ENCODE data around the gene HCN2. TPM values are rescaled to one million over a fixed set of nuclear protein-coding genes. Genes with fewer than 3 reads are reported as not detected.

The HCN2 gene
- total RNA-seq, 1 donor from 2014 or later: 5.5 TPM

DNA sequence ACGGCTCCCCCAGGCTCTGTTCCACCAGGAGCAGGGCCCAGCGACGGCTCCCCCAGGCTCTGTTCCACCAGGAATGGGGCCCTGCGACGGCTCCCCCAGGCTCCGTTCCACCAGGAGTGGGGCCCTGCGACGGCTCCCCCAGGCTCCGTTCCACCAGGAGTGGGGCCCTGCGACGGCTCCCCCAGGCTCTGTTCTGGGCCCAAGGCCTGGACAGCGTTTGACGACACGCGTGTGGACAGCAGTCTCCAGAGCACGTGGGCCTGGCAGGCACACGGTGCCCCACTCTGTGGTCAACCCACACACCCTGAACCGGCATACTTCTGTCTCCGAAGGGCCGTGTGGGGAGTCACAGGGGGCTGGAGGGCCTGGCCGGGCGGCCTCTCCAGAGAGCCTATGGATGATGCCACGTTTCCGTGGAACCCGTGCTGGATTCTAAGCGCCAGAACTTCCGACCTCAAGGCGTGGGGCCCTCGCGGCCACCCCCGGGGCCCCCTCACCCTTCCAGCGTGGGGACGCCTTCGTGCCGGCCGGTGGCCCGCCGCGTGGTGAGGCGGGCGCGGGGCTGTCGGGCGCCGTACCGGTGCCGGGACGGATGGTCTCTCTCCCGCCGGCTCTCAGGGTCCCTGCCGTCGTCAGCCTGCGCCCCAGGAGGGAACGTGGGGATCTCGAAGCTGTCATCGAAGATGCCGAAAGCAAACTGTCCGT lies 61.6 kb downstream of the HCN2 start:
- DNase-seq (ENCODE audit: low read depth) (no peak), FAIRE-seq (no peak)
- peaks cover 50% of the 10 kb centered on the region for H3K79me2 ChIP-seq (ENCODE audit: insufficient read depth, low read length)
- H3K27me3 Mint-ChIP-seq (ENCODE audit: low read depth, unreplicated experiment): no peaks in the 10 kb centered on the region
- no peak overlapping the region for H3K27ac ChIP-seq (ENCODE audit: low read depth, low read length)
- H3K4me3 Mint-ChIP-seq (ENCODE audit: unreplicated experiment): no peak overlapping the region
- peaks cover under 1% of the 10 kb centered on the region for H3K36me3 Mint-ChIP-seq (ENCODE audit: low read depth, unreplicated experiment)
- H4K20me1 ChIP-seq (ENCODE audit: insufficient read depth, low read length): peaks cover 40% of the 10 kb centered on the region
- H3K4me3 ChIP-seq (ENCODE audit: insufficient read depth, low read depth, low read length): no peak overlapping the region
- H3K36me3 ChIP-seq (ENCODE audit: insufficient read depth, low read length): peaks cover 4% of the 10 kb centered on the region
- no peak overlapping the region for H3K4me2 ChIP-seq (ENCODE audit: low read length)
- H2AFZ ChIP-seq (ENCODE audit: low read depth, low read length): no peak overlapping the region
- no peak overlapping the region for H3K9ac ChIP-seq (ENCODE audit: low read length)
- no peaks in the 10 kb centered on the region for H3K9me3 Mint-ChIP-seq (ENCODE audit: unreplicated experiment)
- TF ChIP-seq, protein P1, sequence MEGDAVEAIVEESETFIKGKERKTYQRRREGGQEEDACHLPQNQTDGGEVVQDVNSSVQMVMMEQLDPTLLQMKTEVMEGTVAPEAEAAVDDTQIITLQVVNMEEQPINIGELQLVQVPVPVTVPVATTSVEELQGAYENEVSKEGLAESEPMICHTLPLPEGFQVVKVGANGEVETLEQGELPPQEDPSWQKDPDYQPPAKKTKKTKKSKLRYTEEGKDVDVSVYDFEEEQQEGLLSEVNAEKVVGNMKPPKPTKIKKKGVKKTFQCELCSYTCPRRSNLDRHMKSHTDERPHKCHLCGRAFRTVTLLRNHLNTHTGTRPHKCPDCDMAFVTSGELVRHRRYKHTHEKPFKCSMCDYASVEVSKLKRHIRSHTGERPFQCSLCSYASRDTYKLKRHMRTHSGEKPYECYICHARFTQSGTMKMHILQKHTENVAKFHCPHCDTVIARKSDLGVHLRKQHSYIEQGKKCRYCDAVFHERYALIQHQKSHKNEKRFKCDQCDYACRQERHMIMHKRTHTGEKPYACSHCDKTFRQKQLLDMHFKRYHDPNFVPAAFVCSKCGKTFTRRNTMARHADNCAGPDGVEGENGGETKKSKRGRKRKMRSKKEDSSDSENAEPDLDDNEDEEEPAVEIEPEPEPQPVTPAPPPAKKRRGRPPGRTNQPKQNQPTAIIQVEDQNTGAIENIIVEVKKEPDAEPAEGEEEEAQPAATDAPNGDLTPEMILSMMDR (IDR thresholded peaks at IDR 0.05; ENCODE audit: insufficient read depth, low read depth, low read length): no peak
- TF ChIP-seq EZH2 (IDR thresholded peaks at IDR 0.05; ENCODE audit: insufficient read depth, low read length): no peak
- H3K4me1 Mint-ChIP-seq (ENCODE audit: low read depth, unreplicated experiment): peaks cover 5% of the 10 kb centered on the region
- H3K9me3 ChIP-seq (ENCODE audit: insufficient read depth, low read depth, low read length): no peaks in the 10 kb centered on the region
- H3K4me1 ChIP-seq (ENCODE audit: insufficient read depth, low read length): no peaks in the 10 kb centered on the region
- H3K27me3 ChIP-seq (ENCODE audit: insufficient read depth, low read length): no peaks in the 10 kb centered on the region
- H3K27ac Mint-ChIP-seq (ENCODE audit: unreplicated experiment): no peak overlapping the region

DNA sequence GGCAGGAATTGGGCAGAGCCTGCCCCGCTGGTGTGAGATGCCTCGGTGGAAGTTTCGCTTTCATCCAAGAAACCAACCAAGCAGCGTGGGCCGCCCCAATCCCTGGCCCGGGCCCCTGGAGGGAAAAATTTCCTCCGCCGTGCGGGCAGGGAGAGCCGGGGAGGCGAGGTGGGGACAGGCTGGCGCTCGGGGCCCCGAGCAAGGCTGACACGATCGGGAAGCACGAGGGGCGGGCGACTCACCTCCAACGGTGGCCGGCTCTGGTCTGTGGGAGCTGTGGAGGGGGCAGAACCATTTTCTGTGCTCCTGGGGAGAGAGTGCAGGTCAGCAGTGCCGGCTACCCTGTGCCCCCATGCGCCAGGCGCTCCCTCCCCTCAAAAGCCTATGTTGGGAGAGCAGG lies 62.3 kb downstream of the HCN2 start:
- Mint-ChIP-seq H3K27me3 (ENCODE audit: low read depth, unreplicated experiment) (no peaks in the 10 kb centered on the region), H3K36me3 (ENCODE audit: low read depth, unreplicated experiment) (no peaks in the 10 kb centered on the region), H3K4me3 (ENCODE audit: unreplicated experiment) (no peak overlapping the region), H3K4me1 (ENCODE audit: low read depth, unreplicated experiment) (peaks cover 5% of the 10 kb centered on the region), H3K9me3 (ENCODE audit: unreplicated experiment) (no peaks in the 10 kb centered on the region), H3K27ac (ENCODE audit: unreplicated experiment) (no peak overlapping the region)
- no peak overlapping the region for H3K4me3 ChIP-seq (ENCODE audit: insufficient read depth, low read depth, low read length)
- TF ChIP-seq, protein P1 (IDR thresholded peaks at IDR 0.05; ENCODE audit: insufficient read depth, low read depth, low read length): no peak
- TF ChIP-seq EZH2 (IDR thresholded peaks at IDR 0.05; ENCODE audit: insufficient read depth, low read length): no peak
- no peak overlapping the region for H3K9ac ChIP-seq (ENCODE audit: low read length)
- no peaks in the 10 kb centered on the region for H3K9me3 ChIP-seq (ENCODE audit: insufficient read depth, low read depth, low read length)
- no peak overlapping the region for H2AFZ ChIP-seq (ENCODE audit: low read depth, low read length)
- peaks cover 48% of the 10 kb centered on the region for H4K20me1 ChIP-seq (ENCODE audit: insufficient read depth, low read length)
- H3K36me3 ChIP-seq (ENCODE audit: insufficient read depth, low read length): peaks cover 4% of the 10 kb centered on the region
- no peaks in the 10 kb centered on the region for H3K4me1 ChIP-seq (ENCODE audit: insufficient read depth, low read length)
- H3K79me2 ChIP-seq (ENCODE audit: insufficient read depth, low read length): peaks cover 58% of the 10 kb centered on the region
- no peaks in the 10 kb centered on the region for H3K27me3 ChIP-seq (ENCODE audit: insufficient read depth, low read length)
- H3K27ac ChIP-seq (ENCODE audit: low read depth, low read length): no peak overlapping the region
- DNase-seq (ENCODE audit: low read depth): no peak
- FAIRE-seq: no peak
- H3K4me2 ChIP-seq (ENCODE audit: low read length): no peak overlapping the region
